Measurements from ENCODE around the gene WNT5A.
"Not testable (repeated sequence)": the region's sequence is repeated elsewhere in the genome, so short reads cannot be mapped to it uniquely, and the experiment has no call there.

The WNT5A gene

GRCh38 chr3:55505776-55506175 is 18.7 kb upstream of the WNT5A start:
- DNase-seq: no peak

DNA sequence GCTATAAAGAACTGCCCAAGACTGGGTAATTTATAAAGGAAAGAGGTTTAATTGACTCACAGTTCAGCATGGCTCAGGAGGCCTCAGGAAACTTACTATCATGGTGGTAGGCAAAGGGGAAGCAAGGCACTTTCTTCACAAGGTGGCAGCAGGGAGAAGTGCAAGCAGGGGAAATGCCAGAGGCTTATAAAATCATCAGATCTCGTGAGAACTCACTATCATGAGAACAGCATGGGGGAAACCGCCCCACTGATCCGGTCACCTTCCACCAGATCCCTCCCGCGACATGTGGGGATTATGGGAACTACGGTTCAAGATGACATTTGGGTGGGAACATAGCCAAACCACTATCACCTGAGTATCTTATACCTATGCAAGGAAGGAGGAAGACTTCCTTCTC is 18.0 kb upstream of the WNT5A start:
- not testable (repeated sequence) for DNase-seq

GRCh38 chr3:55501905-55502304 is 14.8 kb upstream of the WNT5A start:
- no peak for DNase-seq

- no peak for DNase-seq
Observed at GRCh38 chr3:55500555-55501330, 13.6 kb upstream of the WNT5A start.

GRCh38 chr3:55498520-55498919 is 11.4 kb upstream of the WNT5A start:
- no peak for DNase-seq

DNA sequence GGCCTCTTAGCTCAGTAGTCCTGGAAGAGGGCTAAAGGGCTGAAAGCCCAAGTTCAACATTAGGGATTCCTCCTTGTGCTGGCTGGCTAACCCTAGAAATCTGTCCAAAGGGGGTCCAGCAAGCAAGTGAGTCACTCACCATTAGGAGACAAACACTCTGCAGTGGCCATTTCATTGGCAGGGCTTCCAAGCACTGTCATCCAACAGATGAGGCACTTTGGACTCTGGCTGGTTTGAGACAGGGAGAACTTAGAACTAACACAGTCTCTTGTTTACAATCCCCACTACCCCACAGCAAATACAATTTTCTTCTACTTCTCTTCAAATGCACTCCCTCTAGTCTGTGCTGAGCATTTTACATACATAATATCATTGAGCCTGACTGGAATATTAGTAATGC is 10.1 kb upstream of the WNT5A start:
- peak in 1 of 14 donors; percentile 9 for DNase-seq

- no peak for DNase-seq
Observed at GRCh38 chr3:55494976-55495375, 7.9 kb upstream of the WNT5A start.

GRCh38 chr3:55492976-55493375 is 5.9 kb upstream of the WNT5A start:
- DNase-seq: no peak

GRCh38 chr3:55491296-55491816 is 4.2 kb upstream of the WNT5A start:
- DNase-seq: no peak

DNA sequence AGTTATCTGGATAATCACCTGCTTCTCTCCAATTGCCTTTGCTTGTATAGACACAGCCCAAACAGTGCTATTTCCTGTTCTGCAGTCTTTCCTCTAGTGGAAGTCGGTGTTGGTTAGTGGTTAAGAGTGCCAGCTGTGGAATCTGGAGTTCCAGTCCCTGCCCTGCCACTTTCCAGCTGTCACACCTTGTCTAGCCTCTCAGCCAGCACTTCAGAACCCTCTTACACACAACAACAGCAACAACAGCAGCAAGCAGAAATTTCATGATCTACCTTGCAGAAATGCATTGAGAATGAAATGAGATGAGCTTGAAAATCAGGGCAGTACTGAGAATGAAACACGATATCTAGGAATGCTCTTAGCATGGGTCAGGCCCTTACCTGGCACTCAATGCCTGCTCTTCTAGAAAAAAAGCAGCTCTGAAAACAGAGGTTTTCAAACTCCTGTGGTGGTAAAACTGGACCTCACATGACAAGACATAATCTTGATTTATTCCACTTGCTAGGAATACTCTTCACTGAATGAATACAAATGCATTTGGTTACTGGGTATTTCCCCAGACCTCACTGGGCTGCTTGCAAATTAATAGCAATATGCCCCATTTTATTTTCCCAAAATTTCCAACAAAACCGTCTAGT is 3.3 kb upstream of the WNT5A start:
- DNase-seq: no peak

- DNase-seq: peak in 1 of 14 donors; percentile 7
Observed at GRCh38 chr3:55489798-55490132, 2.7 kb upstream of the WNT5A start.

DNA sequence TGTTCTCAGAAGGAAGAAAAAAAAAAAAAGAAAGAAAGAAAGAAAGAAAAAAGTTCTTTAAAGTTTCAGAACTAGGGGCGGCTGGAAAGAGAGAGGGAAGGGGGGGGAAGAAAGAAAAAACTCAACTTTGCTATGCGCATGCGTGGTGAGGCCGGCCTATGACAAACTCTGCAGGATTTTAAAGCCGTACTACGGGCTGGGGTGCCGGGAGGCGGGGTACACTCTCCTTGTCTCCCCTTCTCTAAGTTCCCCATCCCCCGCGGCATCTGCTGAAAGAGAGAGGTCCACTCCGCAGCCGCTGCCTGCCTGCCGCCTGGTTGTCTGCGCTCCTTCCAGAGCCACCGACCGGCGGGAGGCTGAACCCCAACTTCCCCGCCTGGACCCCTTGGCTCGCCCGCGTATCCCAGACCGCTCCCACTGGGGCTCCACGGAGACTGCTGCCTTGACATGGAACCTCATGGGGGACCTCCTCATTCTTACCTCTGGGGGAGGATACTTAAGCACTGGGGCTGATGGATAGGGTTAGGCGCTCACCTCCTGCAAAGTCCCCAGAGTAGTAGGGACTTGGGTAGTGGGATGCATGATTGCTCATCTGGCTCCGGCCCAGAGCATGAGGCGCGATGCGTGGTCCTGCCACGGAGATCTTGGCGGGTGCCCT is 1.4 kb upstream of the WNT5A start:
- DNase-seq: peak in 12 of 14 donors; percentile 14 to 72 (median 50)

- peak in 8 of 14 donors; percentile 24 to 49 (median 40) for DNase-seq
Observed at GRCh38 chr3:55487381-55488241, 505 bp upstream of the WNT5A start.

DNA sequence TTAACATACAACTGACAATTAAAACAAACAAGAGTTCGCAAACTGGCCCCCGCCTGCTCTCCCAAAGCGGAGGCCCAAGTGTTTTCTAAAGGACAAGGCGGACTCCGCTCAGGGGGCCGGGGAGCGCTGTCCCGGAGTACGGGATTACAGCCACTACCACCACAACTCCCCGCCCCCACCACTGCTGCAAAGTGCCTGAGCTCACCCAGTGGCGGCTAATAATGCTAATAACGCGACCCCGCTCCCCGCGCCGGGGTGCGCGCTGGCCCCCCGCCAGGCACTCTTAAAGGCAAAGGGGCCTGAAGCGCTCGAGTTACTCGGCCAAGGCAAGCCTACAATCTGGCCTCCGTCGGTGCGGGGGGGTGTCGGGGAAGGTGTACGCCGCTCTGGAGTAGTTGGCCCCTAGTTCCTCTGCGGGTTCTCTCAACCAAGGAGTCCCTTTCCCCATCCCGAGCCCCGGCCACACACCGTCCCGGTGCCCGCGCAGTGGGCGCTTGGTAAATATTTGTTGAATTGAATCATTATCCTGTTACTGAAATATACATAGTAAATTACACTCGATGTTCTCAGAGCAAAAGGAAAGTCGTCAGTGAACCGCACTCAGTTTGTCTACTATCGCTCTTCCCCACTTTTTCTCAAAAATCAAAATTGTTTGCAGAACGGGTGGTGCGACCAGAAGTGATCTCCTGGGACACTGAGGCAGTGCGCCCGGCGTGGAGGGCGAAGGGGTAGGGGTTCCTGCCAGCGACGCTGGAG is 827 bp downstream of the WNT5A start:
- DNase-seq: peak in 8 of 14 donors; percentile 31 to 72 (median 48)

GRCh38 chr3:55484801-55485791 is 2.0 kb downstream of the WNT5A start:
- peak; percentile 34 to 83 (median 52) for DNase-seq

GRCh38 chr3:55484191-55484689 is 2.9 kb downstream of the WNT5A start:
- no peak for DNase-seq

- no peak for DNase-seq
Observed at GRCh38 chr3:55483196-55484095, 3.7 kb downstream of the WNT5A start.

GRCh38 chr3:55482496-55483195 is 4.5 kb downstream of the WNT5A start:
- peak in 1 of 14 donors; percentile 12 for DNase-seq
